ENCODE results near the gene GJD4.

The GJD4 gene

GRCh38 chr10:35585903-35586535 lies 19.1 kb upstream of the GJD4 start:
- no peak for DNase-seq (ENCODE audit: low spot score)
- TF ChIP-seq CTCF (IDR thresholded peaks at IDR 0.05; ENCODE audit: extremely low read depth, missing control alignments) = no peak

GRCh38 chr10:35588836-35589235 lies 16.3 kb upstream of the GJD4 start:
- no peak for DNase-seq (ENCODE audit: low spot score)
- TF ChIP-seq CTCF (IDR thresholded peaks at IDR 0.05; ENCODE audit: extremely low read depth, missing control alignments) = no peak

- TF ChIP-seq CTCF (IDR thresholded peaks at IDR 0.05; ENCODE audit: extremely low read depth, missing control alignments) = no peak
- no peak for DNase-seq (ENCODE audit: low spot score)
Observed at GRCh38 chr10:35592441-35592840, 12.7 kb upstream of the GJD4 start.

GRCh38 chr10:35594115-35595079 lies 10.7 kb upstream of the GJD4 start:
- TF ChIP-seq CTCF (IDR thresholded peaks at IDR 0.05; ENCODE audit: extremely low read depth, missing control alignments) = no peak
- no peak for DNase-seq (ENCODE audit: low spot score)

GRCh38 chr10:35595106-35595505 lies 10.0 kb upstream of the GJD4 start:
- TF ChIP-seq CTCF (IDR thresholded peaks at IDR 0.05; ENCODE audit: extremely low read depth, missing control alignments) = no peak

GRCh38 chr10:35598379-35598778 lies 6.8 kb upstream of the GJD4 start:
- no peak for DNase-seq (ENCODE audit: low spot score)
- no peak for TF ChIP-seq CTCF (IDR thresholded peaks at IDR 0.05; ENCODE audit: extremely low read depth, missing control alignments)

More at GRCh38 chr10:35595106-35595505, 10.0 kb upstream of the GJD4 start:
- no peak for DNase-seq (ENCODE audit: low spot score)

- no peak for TF ChIP-seq CTCF (IDR thresholded peaks at IDR 0.05; ENCODE audit: extremely low read depth, missing control alignments)
- no peak for DNase-seq (ENCODE audit: low spot score)
Observed at GRCh38 chr10:35600193-35600592, 4.9 kb upstream of the GJD4 start.
